Measurements from ENCODE around the gene MAGEB17. TPM values are rescaled to one million over a fixed set of nuclear protein-coding genes. Genes with fewer than 3 reads are reported as not detected.

Gene MAGEB17
- total RNA-seq, 1 donor, result not detected

DNA sequence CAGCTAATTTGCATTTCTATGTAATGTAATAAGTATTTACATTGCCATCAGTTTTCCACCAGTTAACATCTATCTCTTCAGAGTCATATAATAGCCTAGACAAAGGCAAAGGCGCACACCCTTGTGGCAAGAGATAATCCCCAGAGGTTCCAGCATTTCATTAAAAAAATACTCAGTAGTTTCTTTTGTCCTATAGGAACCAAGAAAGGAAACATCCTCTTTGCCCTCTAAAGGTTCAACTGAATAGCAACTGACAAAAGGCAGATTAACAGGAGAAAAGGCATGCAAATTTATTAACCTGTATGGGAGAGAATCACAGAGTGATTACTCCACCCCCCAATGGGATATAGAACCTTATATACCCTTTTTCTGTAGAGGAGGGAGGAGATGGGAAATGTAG is 48.4 kb downstream of the MAGEB17 start:
- no peaks in the 10 kb centered on the region for H4K20me1 ChIP-seq (ENCODE audit: insufficient read depth, low read length)
- H3K9me3 ChIP-seq (ENCODE audit: low read depth, low read length), result no peaks in the 10 kb centered on the region
- no peak overlapping the region for H2AFZ ChIP-seq (ENCODE audit: low read length)
- H3K27me3 ChIP-seq (ENCODE audit: insufficient read depth, low read length), result no peaks in the 10 kb centered on the region
- H3K4me2 ChIP-seq (ENCODE audit: insufficient read depth, low read length), result no peak overlapping the region
- H3K36me3 ChIP-seq (ENCODE audit: insufficient read depth, low read length), result no peaks in the 10 kb centered on the region
- H3K4me3 ChIP-seq (ENCODE audit: insufficient read depth, low read length), result no peak overlapping the region
- no peak for DNase-seq (ENCODE audit: insufficient read length, low spot score, missing footprints)
- H3K4me1 ChIP-seq (ENCODE audit: insufficient read depth, low read length), result no peaks in the 10 kb centered on the region
- H3K79me2 ChIP-seq (ENCODE audit: insufficient read depth, low read length), result no peaks in the 10 kb centered on the region
- H3K27ac ChIP-seq (ENCODE audit: low read depth, low read length), result no peak overlapping the region
- TF ChIP-seq, protein P1, sequence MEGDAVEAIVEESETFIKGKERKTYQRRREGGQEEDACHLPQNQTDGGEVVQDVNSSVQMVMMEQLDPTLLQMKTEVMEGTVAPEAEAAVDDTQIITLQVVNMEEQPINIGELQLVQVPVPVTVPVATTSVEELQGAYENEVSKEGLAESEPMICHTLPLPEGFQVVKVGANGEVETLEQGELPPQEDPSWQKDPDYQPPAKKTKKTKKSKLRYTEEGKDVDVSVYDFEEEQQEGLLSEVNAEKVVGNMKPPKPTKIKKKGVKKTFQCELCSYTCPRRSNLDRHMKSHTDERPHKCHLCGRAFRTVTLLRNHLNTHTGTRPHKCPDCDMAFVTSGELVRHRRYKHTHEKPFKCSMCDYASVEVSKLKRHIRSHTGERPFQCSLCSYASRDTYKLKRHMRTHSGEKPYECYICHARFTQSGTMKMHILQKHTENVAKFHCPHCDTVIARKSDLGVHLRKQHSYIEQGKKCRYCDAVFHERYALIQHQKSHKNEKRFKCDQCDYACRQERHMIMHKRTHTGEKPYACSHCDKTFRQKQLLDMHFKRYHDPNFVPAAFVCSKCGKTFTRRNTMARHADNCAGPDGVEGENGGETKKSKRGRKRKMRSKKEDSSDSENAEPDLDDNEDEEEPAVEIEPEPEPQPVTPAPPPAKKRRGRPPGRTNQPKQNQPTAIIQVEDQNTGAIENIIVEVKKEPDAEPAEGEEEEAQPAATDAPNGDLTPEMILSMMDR (IDR thresholded peaks at IDR 0.05; ENCODE audit: extremely low read depth, low read depth, low read length), result no peak

Other genes starting within 250 kb of the MAGEB17 start
- gene GRPR, start 43.9 kb upstream of the MAGEB17 start, total RNA-seq, result not detected in 2 replicates

All from osteoblast (primary cell).